ENCODE data around the gene ZDHHC4.

The ZDHHC4 gene

GRCh38 chr7:6589829-6590644 is 12.8 kb downstream of the ZDHHC4 start, which contains the start of gene INTS15:
TSS of gene INTS15 (plus strand) at chr7:6590021. CDS start at chr7:6590284, 263 bp downstream.
- Histone ChIP-seq H3K4me3 (replicated peaks; ENCODE audit: low read depth, low read length) (peak within 1 kb of the TSS; percentile 95), H3K36me3 (ENCODE audit: control insufficient read depth, insufficient read depth, low read length) (peaks cover 18% of the 10 kb centered on the region), H3K27me3 (replicated peaks; ENCODE audit: control insufficient read depth, insufficient read depth, low read length) (no peaks in the 10 kb centered on the region)
- TF ChIP-seq, protein P1, sequence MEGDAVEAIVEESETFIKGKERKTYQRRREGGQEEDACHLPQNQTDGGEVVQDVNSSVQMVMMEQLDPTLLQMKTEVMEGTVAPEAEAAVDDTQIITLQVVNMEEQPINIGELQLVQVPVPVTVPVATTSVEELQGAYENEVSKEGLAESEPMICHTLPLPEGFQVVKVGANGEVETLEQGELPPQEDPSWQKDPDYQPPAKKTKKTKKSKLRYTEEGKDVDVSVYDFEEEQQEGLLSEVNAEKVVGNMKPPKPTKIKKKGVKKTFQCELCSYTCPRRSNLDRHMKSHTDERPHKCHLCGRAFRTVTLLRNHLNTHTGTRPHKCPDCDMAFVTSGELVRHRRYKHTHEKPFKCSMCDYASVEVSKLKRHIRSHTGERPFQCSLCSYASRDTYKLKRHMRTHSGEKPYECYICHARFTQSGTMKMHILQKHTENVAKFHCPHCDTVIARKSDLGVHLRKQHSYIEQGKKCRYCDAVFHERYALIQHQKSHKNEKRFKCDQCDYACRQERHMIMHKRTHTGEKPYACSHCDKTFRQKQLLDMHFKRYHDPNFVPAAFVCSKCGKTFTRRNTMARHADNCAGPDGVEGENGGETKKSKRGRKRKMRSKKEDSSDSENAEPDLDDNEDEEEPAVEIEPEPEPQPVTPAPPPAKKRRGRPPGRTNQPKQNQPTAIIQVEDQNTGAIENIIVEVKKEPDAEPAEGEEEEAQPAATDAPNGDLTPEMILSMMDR (IDR thresholded peaks at IDR 0.05; ENCODE audit: insufficient read depth, low read length, poor library complexity, severe bottlenecking), result no peak
- peak; percentile 91 for DNase-seq (ENCODE audit: extremely low read depth, insufficient read length)

- Histone ChIP-seq H3K4me3 (replicated peaks; ENCODE audit: low read depth, low read length) (peak overlapping the region; percentile 95), H3K36me3 (ENCODE audit: control insufficient read depth, insufficient read depth, low read length) (peaks cover 21% of the 10 kb centered on the region), H3K27me3 (replicated peaks; ENCODE audit: control insufficient read depth, insufficient read depth, low read length) (no peaks in the 10 kb centered on the region)
- TF ChIP-seq, protein P1 (IDR thresholded peaks at IDR 0.05; ENCODE audit: insufficient read depth, low read length, poor library complexity, severe bottlenecking), result no peak
- DNase-seq (ENCODE audit: extremely low read depth, insufficient read length), result no peak
These were observed 13.4 kb downstream of the ZDHHC4 start for GRCh38 chr7:6590645-6591110.

DNA sequence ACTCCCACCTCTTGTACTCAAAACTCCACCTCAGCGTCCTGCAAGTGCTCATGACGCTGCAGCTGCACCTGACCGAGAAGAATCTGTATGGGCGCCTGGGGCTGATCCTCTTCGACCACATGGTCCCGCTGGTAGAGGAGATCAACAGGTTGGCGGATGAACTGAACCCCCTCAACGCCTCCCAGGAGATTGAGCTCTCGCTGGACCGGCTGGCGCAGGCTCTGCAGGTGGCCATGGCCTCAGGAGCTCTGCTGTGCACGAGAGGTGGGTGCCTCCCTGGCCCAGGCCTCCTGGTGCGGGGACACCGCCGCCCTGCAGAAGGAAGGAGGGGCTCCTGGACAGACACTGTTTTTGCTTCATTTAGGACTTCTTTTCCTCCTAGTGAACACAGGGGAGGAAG is 22.8 kb downstream of the ZDHHC4 start:
- DNase-seq (ENCODE audit: extremely low read depth, insufficient read length), result no peak
- H3K4me3 ChIP-seq (replicated peaks; ENCODE audit: low read depth, low read length), result no peak overlapping the region
- peaks cover 22% of the 10 kb centered on the region for H3K36me3 ChIP-seq (ENCODE audit: control insufficient read depth, insufficient read depth, low read length)
- TF ChIP-seq, protein P1 (IDR thresholded peaks at IDR 0.05; ENCODE audit: insufficient read depth, low read length, poor library complexity, severe bottlenecking), result no peak
- no peaks in the 10 kb centered on the region for H3K27me3 ChIP-seq (replicated peaks; ENCODE audit: control insufficient read depth, insufficient read depth, low read length)

DNA sequence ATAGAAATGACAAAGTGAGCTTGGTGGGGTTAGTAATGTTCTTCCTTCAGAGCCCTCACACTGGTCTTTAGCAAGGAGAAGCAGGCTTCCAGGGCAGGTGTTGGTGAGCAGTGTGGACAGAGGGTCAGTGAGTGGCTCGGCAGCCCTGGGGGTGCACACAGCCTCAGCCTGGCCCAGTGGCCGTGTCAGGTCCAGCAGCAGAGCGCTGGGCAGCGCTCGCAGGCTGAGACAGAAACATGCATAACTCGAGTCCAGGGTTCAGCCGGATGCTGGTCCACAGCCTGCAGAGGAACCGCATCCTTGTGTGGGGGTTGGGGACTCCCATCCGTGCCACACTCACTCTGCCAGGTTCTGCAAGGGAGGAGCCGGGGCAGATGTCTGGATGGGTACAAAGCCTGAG is 27.2 kb downstream of the ZDHHC4 start:
- TF ChIP-seq, protein P1 (IDR thresholded peaks at IDR 0.05; ENCODE audit: insufficient read depth, low read length, poor library complexity, severe bottlenecking), result no peak
- no peak overlapping the region for H3K4me3 ChIP-seq (replicated peaks; ENCODE audit: low read depth, low read length)
- DNase-seq (ENCODE audit: extremely low read depth, insufficient read length), result no peak
- H3K36me3 ChIP-seq (ENCODE audit: control insufficient read depth, insufficient read depth, low read length), result peaks cover 16% of the 10 kb centered on the region
- H3K27me3 ChIP-seq (replicated peaks; ENCODE audit: control insufficient read depth, insufficient read depth, low read length), result no peaks in the 10 kb centered on the region

GRCh38 chr7:6606866-6607583 is 29.8 kb downstream of the ZDHHC4 start:
- H3K36me3 ChIP-seq (ENCODE audit: control insufficient read depth, insufficient read depth, low read length), result peaks cover 10% of the 10 kb centered on the region
- H3K4me3 ChIP-seq (replicated peaks; ENCODE audit: low read depth, low read length), result no peak overlapping the region
- no peaks in the 10 kb centered on the region for H3K27me3 ChIP-seq (replicated peaks; ENCODE audit: control insufficient read depth, insufficient read depth, low read length)
- TF ChIP-seq, protein P1 (IDR thresholded peaks at IDR 0.05; ENCODE audit: insufficient read depth, low read length, poor library complexity, severe bottlenecking), result no peak
- no peak for DNase-seq (ENCODE audit: extremely low read depth, insufficient read length)

Measured in GM06990 (cell line).